Islet precursor cell (in vitro differentiated cells): ENCODE measurements around the gene ZNF45.
"Not testable (repeated sequence)": the region's sequence is repeated elsewhere in the genome, so short reads cannot be mapped to it uniquely, and the experiment has no call there.

Experiments
- DNase-seq: peaks from one replicate; pipeline ENCODE4 v3.0.0-alpha.2; 2018

The ZNF45 gene

GRCh38 chr19:43934985-43935708 is at the start of gene ZNF45:
ZNF45 (minus strand) TSS chr19:43935282; CDS start chr19:43922185, 13,097 bp downstream.
- peak; percentile 94 for DNase-seq

- DNase-seq: no peak
Observed at GRCh38 chr19:43984687-43985000, 49.6 kb upstream of the ZNF45 start.

GRCh38 chr19:43983912-43984686 is 49.0 kb upstream of the ZNF45 start, which contains the start of gene ZNF155:
ZNF155 (plus strand) TSS chr19:43984188; CDS start chr19:43988544, 4,356 bp downstream.
- DNase-seq: peak; percentile 96

- DNase-seq: no peak
Observed at GRCh38 chr19:43983544-43983911, 48.4 kb upstream of the ZNF45 start.

GRCh38 chr19:43976732-43977131 is 41.6 kb upstream of the ZNF45 start:
- DNase-seq: no peak

GRCh38 chr19:43966079-43966694 is 31.1 kb upstream of the ZNF45 start:
- no peak for DNase-seq

- DNase-seq: no peak
Observed at GRCh38 chr19:43960411-43960810, 25.3 kb upstream of the ZNF45 start.

- no peak for DNase-seq
Observed at GRCh38 chr19:43957891-43958290, 22.8 kb upstream of the ZNF45 start.

- no peak for DNase-seq
Observed at GRCh38 chr19:43956827-43957226, 21.7 kb upstream of the ZNF45 start.

- peak; percentile 96 for DNase-seq
Observed at GRCh38 chr19:43950834-43951645, 16.0 kb upstream of the ZNF45 start, which contains the start of gene ZNF221. ZNF221 (plus strand) TSS chr19:43951228; CDS start chr19:43962727, 11,499 bp downstream.

GRCh38 chr19:43949803-43950202 is 14.7 kb upstream of the ZNF45 start:
- not testable (repeated sequence) for DNase-seq

GRCh38 chr19:43947412-43947811 is 12.3 kb upstream of the ZNF45 start:
- DNase-seq: not testable (repeated sequence)

- no peak for DNase-seq
Observed at GRCh38 chr19:43941209-43941608, 6.1 kb upstream of the ZNF45 start.

- no peak for DNase-seq
Observed at GRCh38 chr19:43940719-43941118, 5.6 kb upstream of the ZNF45 start.

- no peak for DNase-seq
Observed at GRCh38 chr19:43939557-43940260, 4.6 kb upstream of the ZNF45 start.

GRCh38 chr19:43936188-43936587 is 1.1 kb upstream of the ZNF45 start:
- no peak for DNase-seq

GRCh38 chr19:43934055-43934984 is 762 bp downstream of the ZNF45 start:
- DNase-seq: no peak

GRCh38 chr19:43928820-43929219 is 6.3 kb downstream of the ZNF45 start:
- no peak for DNase-seq

- no peak for DNase-seq
Observed at GRCh38 chr19:43923875-43924274, 11.2 kb downstream of the ZNF45 start.

- DNase-seq: no peak
Observed at GRCh38 chr19:43914051-43914450, 21.0 kb downstream of the ZNF45 start.

- no peak for DNase-seq
Observed at GRCh38 chr19:43913383-43913782, 21.7 kb downstream of the ZNF45 start.
